GM23338 (cell line): ENCODE results near the gene SEC16A. TPM values are rescaled to one million over a fixed set of nuclear protein-coding genes. Genes with fewer than 3 reads are reported as not detected.

Experiments
- ATAC-seq: fragments of 200-7000 bp; cut with Tn5 transposase; 3 replicates; pipeline ENCODE4 v1.9.1; 2020
- DNase-seq: peaks from one replicate; pipeline ENCODE4 v3.0.0-alpha.2; 2015; ENCODE audit warnings: low spot score
- H2AFZ ChIP-seq: fragments of 200-600 bp; sonication (generic); 2 replicates; pipeline ENCODE4 v1.8.0; 2016; ENCODE audit warnings: antibody characterized with exemption, mild to moderate bottlenecking, moderate library complexity
- H3F3A ChIP-seq: fragments of 200-600 bp; sonication (generic); replicated peaks from 2 replicates; pipeline ENCODE4 v1.8.0; 2017; ENCODE audit warnings: antibody characterized with exemption, mixed run types, low read depth
- H3K27ac ChIP-seq: fragments of 200-600 bp; sonication (generic); 2 replicates; pipeline ENCODE4 v1.6.1; 2016; ENCODE audit warnings: low read depth
- H3K27me3 ChIP-seq: fragments of 200-600 bp; sonication (generic); 2 replicates; pipeline ENCODE4 v1.8.0; 2016; ENCODE audit warnings: mild to moderate bottlenecking, mixed run types, moderate library complexity; ENCODE audit not compliant: insufficient read depth
- H3K36me3 ChIP-seq: fragments of 200-600 bp; sonication (generic); 2 replicates; pipeline ENCODE4 v1.8.0; 2016; ENCODE audit warnings: mild to moderate bottlenecking; ENCODE audit not compliant: insufficient read depth
- H3K4me1 ChIP-seq: fragments of 200-600 bp; sonication (generic); 2 replicates; pipeline ENCODE4 v1.8.0; 2016; ENCODE audit warnings: mild to moderate bottlenecking, moderate library complexity; ENCODE audit not compliant: insufficient read depth
- H3K4me2 ChIP-seq: fragments of 200-600 bp; sonication (generic); 2 replicates; pipeline ENCODE4 v1.7.1; 2017; ENCODE audit warnings: mixed run types
- H3K4me3 ChIP-seq: fragments of 200-600 bp; sonication (generic); 2 replicates; pipeline ENCODE4 v1.6.1; 2016; ENCODE audit warnings: mixed run types
- H3K79me2 ChIP-seq: fragments of 200-600 bp; sonication (generic); replicated peaks from 2 replicates; pipeline ENCODE4 v1.8.0; 2017; ENCODE audit warnings: mild to moderate bottlenecking; ENCODE audit not compliant: insufficient read depth
- H3K9me2 ChIP-seq: fragments of 200-600 bp; sonication (generic); 2 replicates; pipeline ENCODE4 v1.8.0; 2017; ENCODE audit not compliant: insufficient read depth
- H4K20me1 ChIP-seq: fragments of 200-600 bp; sonication (generic); replicated peaks from 2 replicates; pipeline ENCODE4 v1.8.0; 2017; ENCODE audit warnings: mild to moderate bottlenecking; ENCODE audit not compliant: insufficient read depth
- H3K27ac Mint-ChIP-seq: 2 replicates; pipeline ENCODE4 v1.8.0; 2020; ENCODE audit warnings: inconsistent platforms, mild to moderate bottlenecking, moderate library complexity, mixed read lengths
- H3K27me3 Mint-ChIP-seq: 3 replicates; pipeline ENCODE4 v1.8.0; 2022; ENCODE audit warnings: low read depth, mild to moderate bottlenecking, moderate library complexity, mixed read lengths, inconsistent platforms; ENCODE audit not compliant: insufficient read depth, poor library complexity
- H3K36me3 Mint-ChIP-seq: 3 replicates; pipeline ENCODE4 v1.8.0; 2021; ENCODE audit warnings: low read depth, mild to moderate bottlenecking, inconsistent platforms, moderate library complexity, mixed read lengths
- H3K4me1 Mint-ChIP-seq: 3 replicates; pipeline ENCODE4 v1.8.0; 2020; ENCODE audit warnings: mild to moderate bottlenecking, inconsistent platforms, mixed read lengths
- H3K4me3 Mint-ChIP-seq: 3 replicates; pipeline ENCODE4 v1.8.0; 2021; ENCODE audit warnings: moderate library complexity, mild to moderate bottlenecking, inconsistent platforms, mixed read lengths
- H3K9me3 Mint-ChIP-seq: 3 replicates; pipeline ENCODE4 v1.8.0; 2020; ENCODE audit warnings: moderate library complexity, mild to moderate bottlenecking, inconsistent platforms, mixed read lengths
- CREB1 ChIP-seq: fragments of 250-450 bp; sonication (Bioruptor Pico); IDR thresholded peaks from 2 replicates; pipeline ENCODE4 v1.5.0; 2020; ENCODE audit warnings: low read depth, mild to moderate bottlenecking, moderate library complexity
- CTCF ChIP-seq, 2 experiments: fragments of 200-600 bp in 1 of 2; sonication (generic) in 1 of 2; conservative IDR thresholded peaks; 2 replicates each; pipeline versions ENCODE4 v1.5.1 to v1.6.1; 2016 to 2017; ENCODE audit warnings: antibody characterized with exemption in 2 of 2, low read depth in 2 of 2, mild to moderate bottlenecking in 2 of 2, moderate library complexity in 1 of 2
- ETS1 ChIP-seq: IDR thresholded peaks from 2 replicates; pipeline ENCODE4 v1.6.1; 2016; ENCODE audit warnings: antibody characterized with exemption
- EZH2 ChIP-seq: fragments of 200-600 bp; sonication (generic); IDR thresholded peaks from one replicate; pipeline ENCODE4 v1.8.0; 2017; ENCODE audit warnings: antibody characterized with exemption, mild to moderate bottlenecking, low read depth; ENCODE audit not compliant: unreplicated experiment
- EZH2phosphoT487 ChIP-seq: fragments of 200-600 bp; sonication (generic); IDR thresholded peaks from one replicate; pipeline ENCODE4 v1.8.1; 2018; ENCODE audit warnings: antibody characterized with exemption; ENCODE audit not compliant: unreplicated experiment
- JUNB ChIP-seq: IDR thresholded peaks from one replicate; pipeline ENCODE4 v1.6.1; 2016; ENCODE audit warnings: antibody characterized with exemption; ENCODE audit not compliant: unreplicated experiment
- NANOG ChIP-seq: IDR thresholded peaks from 2 replicates; pipeline ENCODE4 v1.6.1; 2016; ENCODE audit warnings: antibody characterized with exemption, borderline replicate concordance
- POLR2AphosphoS5 ChIP-seq: IDR thresholded peaks from 2 replicates; pipeline ENCODE4 v1.6.1; 2016; ENCODE audit warnings: antibody characterized with exemption, low read depth
- REST ChIP-seq: IDR thresholded peaks from one replicate; pipeline ENCODE4 v1.6.1; 2018; ENCODE audit warnings: antibody characterized with exemption; ENCODE audit not compliant: unreplicated experiment
- STAT1 ChIP-seq: IDR thresholded peaks from one replicate; pipeline ENCODE4 v1.6.1; 2016; ENCODE audit warnings: antibody characterized with exemption; ENCODE audit not compliant: unreplicated experiment
- ZNF114 ChIP-seq: fragments of 250-450 bp; sonication (Bioruptor Pico); IDR thresholded peaks from 2 replicates; pipeline ENCODE4 v1.5.0; 2020; ENCODE audit warnings: mild to moderate bottlenecking, moderate library complexity
- ZNF331 ChIP-seq: fragments of 250-450 bp; sonication (Bioruptor Pico); IDR thresholded peaks from 2 replicates; pipeline ENCODE4 v1.5.0; 2020; ENCODE audit warnings: low read depth, mild to moderate bottlenecking, moderate library complexity
- ZNF462 ChIP-seq: fragments of 250-450 bp; sonication (Bioruptor Pico); IDR thresholded peaks from 2 replicates; pipeline ENCODE4 v1.5.0; 2020; ENCODE audit warnings: mild to moderate bottlenecking, moderate library complexity
- polyA plus RNA-seq: library from polyadenylated mRNA; unstranded; fragments of >200 nt; fragmentation: Nextera tagmentation; extraction: Ambion mirVana; gene quantifications from 2 replicates; pipeline ENCODE4 v1.2.1, GENCODE V29; 2016
- total RNA-seq: library from RNA; depleted of rRNA; stranded (reverse); fragments of >200 nt; shearing (Covaris generic); gene quantifications from 2 replicates; pipeline ENCODE4 v1.2.3, GENCODE V29; 2014

SEC16A gene
- total and polyA plus RNA-seq, 2 experiments from 2014 or later = 34.0 to 59.2 TPM

- H3K27me3 Mint-ChIP-seq = peaks cover 28% of the 10 kb centered on the region
- ATAC-seq (peak; percentile 77), DNase-seq (peak; percentile 96)
- peak; percentile 93 for TF ChIP-seq POLR2AphosphoS5
- TF ChIP-seq ZNF114 = no peak
- TF ChIP-seq NANOG = no peak
- peak; percentile 92 for TF ChIP-seq CREB1 (CRISPR knock-in tag)
- TF ChIP-seq EZH2 = no peak
- no peak for TF ChIP-seq STAT1
- no peak for TF ChIP-seq JUNB
- TF ChIP-seq ETS1 = peak; percentile 69
- TF ChIP-seq CTCF (conservative IDR thresholded peaks at IDR 0.05; ENCODE audit: low read depth in 2 of 2) = no peak
- TF ChIP-seq ZNF462 (CRISPR knock-in tag) = no peak
- TF ChIP-seq REST = no peak
- TF ChIP-seq ZNF331 (CRISPR knock-in tag) = no peak
- TF ChIP-seq EZH2phosphoT487 = no peak
- H3K4me1 Mint-ChIP-seq = peaks cover 20% of the 10 kb centered on the region
- Histone ChIP-seq H3K79me2 (peaks cover 64% of the 10 kb centered on the region), H3F3A (peaks cover 20% of the 10 kb centered on the region; the same call in 1 of the 2 replicates), H2AFZ (no peak within 1 kb of the TSS; the same call in 1 of the 2 replicates), H3K27ac (peak within 1 kb of the TSS; percentile 76), H3K27me3 (no peaks in the 10 kb centered on the region), H3K36me3 (peaks cover 36% of the 10 kb centered on the region), H3K4me2 (peak within 1 kb of the TSS; percentile 99), H3K4me1 (peaks cover 17% of the 10 kb centered on the region; the same call in 1 of the 2 replicates), H3K9me2 (no peaks in the 10 kb centered on the region), H3K4me3 (peak within 1 kb of the TSS; percentile 96), H4K20me1 (peaks cover 24% of the 10 kb centered on the region)
- peak within 1 kb of the TSS; percentile 96 for H3K4me3 Mint-ChIP-seq
- H3K9me3 Mint-ChIP-seq = no peaks in the 10 kb centered on the region
- peaks cover 68% of the 10 kb centered on the region for H3K36me3 Mint-ChIP-seq
- H3K27ac Mint-ChIP-seq = peak within 1 kb of the TSS; percentile 96
These were observed 72.1 kb downstream of the SEC16A start, which contains the start of the genes ENTR1 and PMPCA for GRCh38 chr9:136410500-136411287. TSS of gene ENTR1 (minus strand) at chr9:136410614. CDS start at chr9:136410397, 217 bp downstream. TSS of gene PMPCA (plus strand) at chr9:136410658. CDS start at chr9:136410669, 11 bp downstream.
